Lower leg skin (tissue), 4 donors: ENCODE measurements around the gene DENND6B. TPM values are rescaled to one million over a fixed set of nuclear protein-coding genes. Genes with fewer than 3 reads are reported as not detected.

Experiments used
- DNase-seq, 2 donors: peaks; one replicate each; pipeline ENCODE4 v3.0.0-alpha.2; 2019; ENCODE audit warnings: low spot score in 2 of 2
- H3K4me3 ChIP-seq: fragments of 200-600 bp; sonication (generic); 2 replicates; pipeline ENCODE4 v1.5.1; 2017; ENCODE audit warnings: mild to moderate bottlenecking, low read depth; ENCODE audit not compliant: poor library complexity, severe bottlenecking
- CTCF ChIP-seq, 3 donors: fragments of 450-650 bp; IDR thresholded peaks; one replicate each; pipeline ENCODE4 v1.5.1; 2016; ENCODE audit warnings: antibody characterized with exemption in 3 of 3, mild to moderate bottlenecking in 3 of 3, moderate library complexity in 2 of 3
- POLR2A ChIP-seq, 2 donors: fragments of 450-650 bp; IDR thresholded peaks; one replicate each; pipeline ENCODE4 v1.6.1; 2016 to 2017; ENCODE audit warnings: antibody characterized with exemption in 2 of 2, mild to moderate bottlenecking in 1 of 2, moderate library complexity in 1 of 2
- WGBS, 2 donors: methylation state at CpG; one replicate each; pipeline ENCODE4 v1.1.5; 2018; 5-methylcytosine and 5-hydroxymethylcytosine counted together
- intact Hi-C: fragments of 100-400 bp; cut with DNase I; formaldehyde crosslinking; loops from one replicate; pipeline ENCODE4 v1.15.0; 2023; ENCODE audit warnings: low total_unique reads
- total RNA-seq, 4 donors: library from RNA; depleted of rRNA; stranded (reverse); fragments of >200 nt; gene quantifications; one replicate each; pipeline ENCODE4 v1.1.0, GENCODE V29; 2016

DENND6B gene
- total RNA-seq, 4 donors from 2014 or later = 0.97 to 8.8 (median 6.5) TPM

- no peak for DNase-seq
- intact Hi-C loops = no loop called here
- WGBS, 2 donors = 79 to 87% methylated on average over 5 to 6 of the region's 7 CpGs
- H3K4me3 ChIP-seq = no peak overlapping the region
- TF ChIP-seq CTCF (IDR thresholded peaks at IDR 0.05) = no peak
- no peak for TF ChIP-seq POLR2A (IDR thresholded peaks at IDR 0.05)
Observed at GRCh38 chr22:50309601-50309991, 17.2 kb downstream of the DENND6B start.

GRCh38 chr22:50308986-50309600, 17.7 kb downstream of the DENND6B start:
- TF ChIP-seq POLR2A (IDR thresholded peaks at IDR 0.05) (no peak), CTCF (IDR thresholded peaks at IDR 0.05) (no peak)
- 46 to 66% methylated on average over 3 to 9 of the region's 9 CpGs for WGBS, 2 donors
- DNase-seq = no peak
- intact Hi-C loops = no loop called here
- H3K4me3 ChIP-seq = no peak overlapping the region

GRCh38 chr22:50308597-50308935, 18.2 kb downstream of the DENND6B start:
- intact Hi-C loops = no loop called here
- 41 to 42% methylated on average over 7 of the region's 7 CpGs for WGBS, 2 donors
- H3K4me3 ChIP-seq = no peak overlapping the region
- TF ChIP-seq POLR2A (IDR thresholded peaks at IDR 0.05) = no peak
- no peak for TF ChIP-seq CTCF (IDR thresholded peaks at IDR 0.05)
- DNase-seq = peak; percentile 71 to 96

- H3K4me3 ChIP-seq = no peak overlapping the region
- no peak for DNase-seq
- TF ChIP-seq POLR2A (IDR thresholded peaks at IDR 0.05) (no peak), CTCF (IDR thresholded peaks at IDR 0.05) (no peak)
- intact Hi-C loops = no loop called here
- WGBS, 2 donors = 26 to 42% methylated on average over 10 to 18 of the region's 19 CpGs
Observed at GRCh38 chr22:50307890-50308596, 18.8 kb downstream of the DENND6B start.

GRCh38 chr22:50306753-50307749, 19.8 kb downstream of the DENND6B start, which contains the start of gene PLXNB2:
Gene PLXNB2 (minus strand): TSS chr22:50307646. CDS start chr22:50290584, 17,062 bp downstream.
- WGBS, 2 donors = 0% methylated on average over 26 to 47 of the region's 105 CpGs
- H3K4me3 ChIP-seq = peak within 1 kb of the TSS; percentile 52
- DNase-seq = peak in 1 of 2 donors; percentile 50
- intact Hi-C loops = no loop called here
- TF ChIP-seq CTCF (IDR thresholded peaks at IDR 0.05) = no peak
- no peak for TF ChIP-seq POLR2A (IDR thresholded peaks at IDR 0.05)
